Choroid plexus epithelial cell (primary cell): Measurements from ENCODE around the gene TOR1A.
A peak's percentile ranks its signal among the peaks of the same experiment; 100 is the strongest.
"Not testable (repeated sequence)": the region's sequence is repeated elsewhere in the genome, so short reads cannot be mapped to it uniquely, and the experiment has no call there.

Experiments
- DNase-seq: peaks from one replicate; pipeline ENCODE4 v3.0.0-alpha.2; 2010; ENCODE audit warnings: low read depth
- H3K4me3 ChIP-seq: 2 replicates; pipeline ENCODE4 v1.5.1; 2011; ENCODE audit warnings: low read depth, mild to moderate bottlenecking, control low read depth, low read length, moderate library complexity
- TF ChIP-seq, protein P1 (sequence below): conservative IDR thresholded peaks from 2 replicates; pipeline ENCODE4 v1.5.1; 2011; ENCODE audit warnings: low read depth, mild to moderate bottlenecking, control low read depth, inconsistent platforms, low read length, moderate library complexity

TOR1A gene

DNA sequence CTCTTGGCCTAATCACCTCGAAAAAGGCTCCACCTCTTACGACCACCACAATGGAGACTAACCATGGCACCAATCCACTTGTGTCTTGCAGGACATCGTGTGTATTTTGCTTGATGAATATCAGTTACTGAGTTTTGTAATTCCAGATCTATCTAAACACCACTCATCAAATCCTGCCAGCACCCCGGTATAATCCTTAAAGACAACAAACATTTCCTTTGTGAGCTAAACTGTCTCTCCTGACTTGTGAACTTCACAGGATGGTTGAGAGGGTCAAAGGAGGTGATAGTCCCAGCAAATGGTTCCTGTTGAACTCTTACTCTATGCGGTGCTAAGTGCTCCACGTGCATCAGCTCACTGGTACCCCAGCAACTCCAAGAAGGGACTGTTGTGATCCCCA is 25.0 kb downstream of the TOR1A start:
- TF ChIP-seq, protein P1, sequence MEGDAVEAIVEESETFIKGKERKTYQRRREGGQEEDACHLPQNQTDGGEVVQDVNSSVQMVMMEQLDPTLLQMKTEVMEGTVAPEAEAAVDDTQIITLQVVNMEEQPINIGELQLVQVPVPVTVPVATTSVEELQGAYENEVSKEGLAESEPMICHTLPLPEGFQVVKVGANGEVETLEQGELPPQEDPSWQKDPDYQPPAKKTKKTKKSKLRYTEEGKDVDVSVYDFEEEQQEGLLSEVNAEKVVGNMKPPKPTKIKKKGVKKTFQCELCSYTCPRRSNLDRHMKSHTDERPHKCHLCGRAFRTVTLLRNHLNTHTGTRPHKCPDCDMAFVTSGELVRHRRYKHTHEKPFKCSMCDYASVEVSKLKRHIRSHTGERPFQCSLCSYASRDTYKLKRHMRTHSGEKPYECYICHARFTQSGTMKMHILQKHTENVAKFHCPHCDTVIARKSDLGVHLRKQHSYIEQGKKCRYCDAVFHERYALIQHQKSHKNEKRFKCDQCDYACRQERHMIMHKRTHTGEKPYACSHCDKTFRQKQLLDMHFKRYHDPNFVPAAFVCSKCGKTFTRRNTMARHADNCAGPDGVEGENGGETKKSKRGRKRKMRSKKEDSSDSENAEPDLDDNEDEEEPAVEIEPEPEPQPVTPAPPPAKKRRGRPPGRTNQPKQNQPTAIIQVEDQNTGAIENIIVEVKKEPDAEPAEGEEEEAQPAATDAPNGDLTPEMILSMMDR, result no peak
- H3K4me3 ChIP-seq, result no peak overlapping the region
- DNase-seq, result no peak

DNA sequence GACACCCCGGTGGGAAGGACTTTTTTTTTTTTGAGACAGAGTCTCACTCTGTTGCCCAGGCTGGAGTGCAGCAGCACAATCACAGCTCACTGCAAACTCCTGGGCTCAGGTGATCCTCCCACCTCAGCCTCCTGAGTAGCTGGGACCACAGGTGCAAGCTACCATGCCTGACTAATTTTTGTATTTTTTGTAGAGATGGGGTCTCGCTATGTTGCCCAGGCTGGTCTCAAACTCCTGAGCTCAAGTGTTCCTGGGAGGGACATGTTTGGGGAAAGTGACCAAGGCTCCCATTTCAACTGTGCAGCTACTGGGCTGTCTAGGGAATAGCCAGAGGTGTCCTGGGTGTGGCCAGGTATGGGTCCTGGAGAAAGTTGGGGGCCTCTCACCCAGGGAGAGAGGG is 27.9 kb downstream of the TOR1A start:
- not testable (repeated sequence) for H3K4me3 ChIP-seq, DNase-seq

DNA sequence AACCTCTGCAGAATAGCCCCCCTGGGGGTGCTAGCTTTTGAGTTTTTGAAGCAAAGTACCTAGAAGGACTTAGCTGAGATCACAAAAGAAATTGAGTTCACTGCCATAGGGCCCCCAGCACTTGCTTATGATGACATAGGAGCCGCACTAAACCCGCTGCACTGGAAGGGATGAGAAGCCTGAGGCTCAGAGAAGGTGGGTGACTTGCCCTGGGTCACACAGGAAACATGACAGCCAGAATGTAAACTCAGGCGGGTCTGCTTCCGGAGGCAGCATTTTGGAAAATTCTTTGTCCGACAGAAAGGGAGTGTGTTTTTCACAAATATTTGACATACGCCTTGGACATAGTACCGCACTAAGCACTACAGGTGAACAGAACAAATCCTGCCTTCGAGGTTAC is 29.4 kb downstream of the TOR1A start:
- H3K4me3 ChIP-seq, result no peak overlapping the region
- TF ChIP-seq, protein P1, result no peak
- DNase-seq, result no peak

DNA sequence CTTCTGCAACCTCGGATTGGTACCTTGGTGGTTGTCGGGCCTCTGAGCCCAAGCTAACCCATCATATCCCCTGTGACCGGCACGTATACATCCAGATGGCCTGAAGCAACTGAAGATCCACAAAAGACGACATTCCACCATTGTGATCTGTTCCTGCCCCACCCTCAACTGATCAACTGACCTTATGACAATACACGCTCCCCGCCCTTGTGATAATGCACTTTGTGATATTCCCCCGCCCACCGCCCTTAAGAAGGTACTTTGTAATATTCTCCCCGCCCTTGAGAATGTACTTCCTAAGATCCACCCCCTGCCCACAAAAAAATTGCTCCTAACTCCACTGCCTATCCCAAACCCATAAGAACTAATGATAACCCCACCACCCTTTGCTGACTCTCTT is 37.5 kb downstream of the TOR1A start:
- DNase-seq, result no peak
- H3K4me3 ChIP-seq, result no peak overlapping the region
- TF ChIP-seq, protein P1, result no peak

DNA sequence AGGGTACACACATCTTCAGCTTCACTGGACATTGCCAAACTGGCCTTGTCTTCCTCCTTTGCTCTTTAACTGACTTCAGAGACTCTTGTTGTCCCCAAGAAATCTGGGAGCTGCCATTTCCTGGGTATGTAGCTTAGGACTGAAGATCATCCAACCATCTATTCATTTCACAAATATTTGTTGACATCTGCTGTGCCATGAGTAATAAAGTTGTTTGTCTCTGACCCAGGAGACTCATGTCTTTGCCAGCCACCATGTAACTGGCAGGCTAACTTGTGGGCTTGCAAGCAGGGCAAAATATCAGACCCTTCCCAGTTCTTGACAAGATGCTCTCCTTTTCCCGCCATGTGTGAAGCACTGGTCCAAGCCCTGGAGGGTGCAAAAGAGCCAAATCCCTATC is 38.1 kb downstream of the TOR1A start:
- TF ChIP-seq, protein P1, result no peak
- H3K4me3 ChIP-seq, result no peak overlapping the region
- no peak for DNase-seq

DNA sequence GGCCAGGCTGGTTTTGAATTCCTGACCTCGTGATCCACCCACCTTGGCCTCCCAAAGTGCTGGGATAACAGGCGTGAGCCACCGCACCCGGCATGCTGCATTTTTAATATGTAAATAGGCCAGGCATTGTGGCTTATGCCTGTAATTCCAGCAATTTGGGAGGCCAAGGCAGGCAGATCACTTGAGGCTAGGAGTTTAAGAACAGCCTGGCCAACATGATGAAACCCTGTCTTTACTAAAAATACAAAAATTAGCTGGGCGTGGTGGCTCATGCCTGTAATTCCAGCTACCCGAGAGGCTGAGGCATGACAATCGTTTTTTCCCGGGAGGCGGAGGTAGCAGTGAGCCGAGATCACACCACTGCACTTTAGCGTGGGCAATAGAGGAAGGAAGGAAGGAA is 39.0 kb downstream of the TOR1A start:
- DNase-seq, H3K4me3 ChIP-seq: not testable (repeated sequence)

DNA sequence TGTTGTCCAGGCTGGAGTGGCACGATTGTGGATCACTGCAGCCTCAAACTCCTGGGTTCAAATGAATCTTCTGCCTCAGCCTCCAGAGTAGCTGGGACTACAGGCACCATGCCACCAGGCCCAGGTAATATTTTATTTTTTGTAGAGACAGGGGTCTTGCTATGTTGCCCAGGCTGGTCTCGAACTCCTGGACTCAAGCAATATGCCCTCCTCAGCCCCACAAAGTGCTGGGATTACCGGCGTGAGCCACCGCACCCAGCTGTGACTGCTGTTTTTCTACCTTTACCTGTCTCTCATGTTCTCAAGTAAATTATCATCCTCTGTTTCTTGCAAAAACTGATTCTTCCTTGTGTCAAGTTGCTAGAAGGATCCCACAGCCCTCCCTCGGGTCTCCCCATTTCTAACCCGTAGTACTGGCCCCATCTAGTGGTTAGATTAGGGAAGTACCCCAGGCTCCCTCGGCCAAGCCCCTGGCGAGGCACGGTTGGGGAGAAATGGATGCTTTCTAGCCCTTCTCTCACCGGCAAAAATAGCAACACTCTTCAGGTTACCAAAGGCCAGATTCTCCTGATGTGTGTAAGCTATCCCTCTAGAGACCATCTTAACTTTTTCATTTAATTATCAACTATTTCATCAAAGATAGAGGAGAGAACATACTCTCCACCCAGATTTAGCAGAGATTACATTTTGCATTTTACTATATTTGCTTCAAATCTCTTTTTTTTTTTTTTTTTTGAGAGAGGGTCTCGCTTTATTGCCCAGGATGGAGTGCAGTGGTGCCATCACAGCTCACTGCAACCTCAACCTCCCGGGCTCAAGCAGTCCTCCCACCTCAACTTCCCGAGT is 40.2 kb downstream of the TOR1A start:
- no peak overlapping the region for H3K4me3 ChIP-seq
- TF ChIP-seq, protein P1, result peak; percentile 96

GRCh38 chr9:129781981-129782380 is 42.0 kb downstream of the TOR1A start:
- H3K4me3 ChIP-seq, result no peak overlapping the region
- peak; percentile 25 for DNase-seq
- TF ChIP-seq, protein P1, result no peak

More for the DNA sequence above, 40.2 kb downstream of the TOR1A start:
- peak; percentile 90 for DNase-seq
